CD4-positive, CD25-positive, alpha-beta regulatory T cell (primary cell): ENCODE data around the gene THEM4. TPM values are rescaled to one million over a fixed set of nuclear protein-coding genes. Genes with fewer than 3 reads are reported as not detected.

Source experiments
- ATAC-seq, 2 donors: fragments of 150-1000 bp; cut with Tn5 transposase; one replicate each; pipeline ENCODE4 v1.10.0; 2021; ENCODE audit warnings: low read depth in 2 of 2, moderate number of reproducible peaks in 2 of 2, moderate library complexity in 1 of 2
- DNase-seq, 3 donors: peaks; one replicate each; pipeline versions ENCODE4 v3.0.0 to v3.0.0-alpha.2; 2012 to 2022; ENCODE audit warnings: mixed read lengths in 1 of 3
- H3K27ac ChIP-seq: one replicate; pipeline ENCODE4 v1.7.0; 2013; ENCODE audit warnings: mild to moderate bottlenecking, low read length; ENCODE audit not compliant: insufficient read depth, poor library complexity, severe bottlenecking
- H3K27me3 ChIP-seq: one replicate; pipeline ENCODE4 v1.7.0; 2013; ENCODE audit warnings: low read length; ENCODE audit not compliant: control insufficient read depth, insufficient read depth
- H3K36me3 ChIP-seq: one replicate; pipeline ENCODE4 v1.7.0; 2013; ENCODE audit warnings: mild to moderate bottlenecking, low read length, moderate library complexity; ENCODE audit not compliant: control insufficient read depth, insufficient read depth
- H3K4me1 ChIP-seq: 2 replicates; pipeline ENCODE4 v1.7.0; 2013; ENCODE audit warnings: mild to moderate bottlenecking, low read length; ENCODE audit not compliant: insufficient read depth, control insufficient read depth, poor library complexity, severe bottlenecking
- H3K4me3 ChIP-seq: one replicate; pipeline ENCODE4 v1.7.0; 2013; ENCODE audit warnings: low read depth, mild to moderate bottlenecking, low read length, moderate library complexity
- H3K9me3 ChIP-seq, 2 experiments: 1 replicate in 1 of 2; 2 replicates in 1 of 2; pipeline ENCODE4 v1.7.0; 2013; ENCODE audit warnings: low read length in 2 of 2, mild to moderate bottlenecking in 1 of 2, moderate library complexity in 1 of 2; ENCODE audit not compliant: control insufficient read depth in 2 of 2
- H3K27ac Mint-ChIP-seq, 3 donors: one replicate each; pipeline ENCODE4 v1.8.0; 2020 to 2022; ENCODE audit warnings: mild to moderate bottlenecking in 3 of 3, mixed read lengths in 3 of 3, moderate library complexity in 2 of 3
- H3K27me3 Mint-ChIP-seq: one replicate; pipeline ENCODE4 v1.8.0; 2022; ENCODE audit warnings: mild to moderate bottlenecking, mixed read lengths
- H3K36me3 Mint-ChIP-seq: one replicate; pipeline ENCODE4 v1.8.0; 2020; ENCODE audit warnings: mixed read lengths
- H3K4me1 Mint-ChIP-seq, 4 donors: one replicate each; pipeline ENCODE4 v1.8.0; 2020 to 2022; ENCODE audit warnings: mixed read lengths in 4 of 4, mild to moderate bottlenecking in 1 of 4
- H3K4me3 Mint-ChIP-seq, 4 donors: one replicate each; pipeline ENCODE4 v1.8.0; 2020 to 2022; ENCODE audit warnings: mild to moderate bottlenecking in 4 of 4, mixed read lengths in 4 of 4, moderate library complexity in 3 of 4
- H3K9me3 Mint-ChIP-seq, 7 donors: one replicate each; pipeline ENCODE4 v1.8.0; 2020 to 2022; ENCODE audit warnings: mixed read lengths in 7 of 7, mild to moderate bottlenecking in 3 of 7, moderate library complexity in 2 of 7
- polyA plus RNA-seq, 4 donors: library from polyadenylated mRNA; unstranded; fragments of 300-500 nt; fragmentation: Illumina TruSeq; gene quantifications; one replicate each; pipeline ENCODE4 v1.2.3, GENCODE V29; 2021
- total RNA-seq: library from RNA; stranded (reverse); gene quantifications from one replicate; pipeline ENCODE4 v1.2.3, GENCODE V29; 2022

Gene THEM4
- 69.5 TPM for total RNA-seq
- 100 to 1,000 TPM in 3 of 4 donors, 10 to 100 TPM in 1; 99.1 to 146 (median 123) TPM for polyA plus RNA-seq

GRCh38 chr1:151909167-151910149 lies at the start of gene THEM4:
Gene THEM4, minus strand, starts transcription at chr1:151909511. Its CDS starts 53 bp downstream, at chr1:151909458.
- Histone ChIP-seq H3K4me1 (peaks cover 52% of the 10 kb centered on the region), H3K36me3 (peaks cover 3% of the 10 kb centered on the region), H3K27ac (peak within 1 kb of the TSS; percentile 77), H3K9me3 (peaks cover 0 to 10% of the 10 kb centered on the region in 2 experiments), H3K4me3 (peak within 1 kb of the TSS; percentile 94), H3K27me3 (no peaks in the 10 kb centered on the region)
- peak within 1 kb of the TSS; percentile 85 to 98 (median 94) for H3K27ac Mint-ChIP-seq
- peaks cover 0 to 8% (median 2%) of the 10 kb centered on the region in 7 donors for H3K9me3 Mint-ChIP-seq
- DNase-seq (peak; percentile 82 to 95 (median 83)), ATAC-seq (peak; percentile 81 to 86)
- H3K27me3 Mint-ChIP-seq: peaks cover 4% of the 10 kb centered on the region
- peaks cover 18 to 45% (median 29%) of the 10 kb centered on the region in 4 donors for H3K4me1 Mint-ChIP-seq
- H3K4me3 Mint-ChIP-seq: peak within 1 kb of the TSS; percentile 82 to 97 (median 90)
- H3K36me3 Mint-ChIP-seq: peaks cover 19% of the 10 kb centered on the region

GRCh38 chr1:151958959-151959358 lies 49.6 kb upstream of the THEM4 start:
- no peak for ATAC-seq
- no peaks in the 10 kb centered on the region for H3K27me3 ChIP-seq
- H3K4me1 ChIP-seq: peaks cover 6% of the 10 kb centered on the region
- peaks cover 0 to 2% (median 0%) of the 10 kb centered on the region in 7 donors for H3K9me3 Mint-ChIP-seq
- peaks cover 0 to 12% (median 7%) of the 10 kb centered on the region in 4 donors for H3K4me1 Mint-ChIP-seq
- DNase-seq: no peak
- H3K9me3 ChIP-seq: no peaks in the 10 kb centered on the region
- no peak overlapping the region for H3K27ac Mint-ChIP-seq
- H3K4me3 Mint-ChIP-seq: no peak overlapping the region
- H3K4me3 ChIP-seq: no peak overlapping the region
- H3K36me3 Mint-ChIP-seq: no peaks in the 10 kb centered on the region
- H3K27ac ChIP-seq: no peak overlapping the region
- peaks cover 4% of the 10 kb centered on the region for H3K27me3 Mint-ChIP-seq
- H3K36me3 ChIP-seq: no peaks in the 10 kb centered on the region

GRCh38 chr1:151956957-151957497 lies 47.7 kb upstream of the THEM4 start:
- Mint-ChIP-seq H3K27ac (no peak overlapping the region), H3K9me3 (peaks cover 0 to 2% (median 0%) of the 10 kb centered on the region in 7 donors), H3K27me3 (peaks cover 4% of the 10 kb centered on the region), H3K4me1 (peaks cover 0 to 12% (median 7%) of the 10 kb centered on the region in 4 donors), H3K36me3 (no peaks in the 10 kb centered on the region), H3K4me3 (no peak overlapping the region)
- Histone ChIP-seq H3K27me3 (no peaks in the 10 kb centered on the region), H3K36me3 (no peaks in the 10 kb centered on the region), H3K9me3 (no peaks in the 10 kb centered on the region), H3K27ac (no peak overlapping the region), H3K4me1 (peaks cover 6% of the 10 kb centered on the region), H3K4me3 (no peak overlapping the region)
- ATAC-seq: no peak
- DNase-seq: no peak

- Histone ChIP-seq H3K9me3 (no peaks in the 10 kb centered on the region), H3K4me3 (no peak overlapping the region), H3K36me3 (no peaks in the 10 kb centered on the region), H3K27ac (no peak overlapping the region), H3K27me3 (no peaks in the 10 kb centered on the region), H3K4me1 (no peaks in the 10 kb centered on the region)
- DNase-seq (no peak), ATAC-seq (no peak)
- Mint-ChIP-seq H3K36me3 (no peaks in the 10 kb centered on the region), H3K27me3 (no peaks in the 10 kb centered on the region), H3K9me3 (no peaks in the 10 kb centered on the region), H3K27ac (no peak overlapping the region), H3K4me1 (no peaks in the 10 kb centered on the region), H3K4me3 (no peak overlapping the region)
Observed at GRCh38 chr1:151953409-151954094, 44.2 kb upstream of the THEM4 start.

- H3K4me1 Mint-ChIP-seq: no peaks in the 10 kb centered on the region
- H3K36me3 Mint-ChIP-seq: no peaks in the 10 kb centered on the region
- ATAC-seq: no peak
Observed at GRCh38 chr1:151952811-151953210, 43.5 kb upstream of the THEM4 start.

GRCh38 chr1:151949371-151950193 lies 40.3 kb upstream of the THEM4 start:
- H3K9me3 Mint-ChIP-seq: no peaks in the 10 kb centered on the region
- Histone ChIP-seq H3K4me1 (peaks cover 24% of the 10 kb centered on the region), H3K27me3 (no peaks in the 10 kb centered on the region), H3K36me3 (no peaks in the 10 kb centered on the region), H3K27ac (no peak overlapping the region), H3K4me3 (no peak overlapping the region), H3K9me3 (no peaks in the 10 kb centered on the region)
- peak overlapping the region in 1 of 3 donors; percentile 5 for H3K27ac Mint-ChIP-seq
- H3K27me3 Mint-ChIP-seq: no peaks in the 10 kb centered on the region
- H3K4me1 Mint-ChIP-seq: peaks cover 14 to 26% (median 24%) of the 10 kb centered on the region in 4 donors
- no peak for ATAC-seq
- no peak for DNase-seq
- no peak overlapping the region for H3K4me3 Mint-ChIP-seq
- no peaks in the 10 kb centered on the region for H3K36me3 Mint-ChIP-seq

More at GRCh38 chr1:151952811-151953210, 43.5 kb upstream of the THEM4 start:
- no peaks in the 10 kb centered on the region for H3K36me3 ChIP-seq
- Mint-ChIP-seq H3K27me3 (no peaks in the 10 kb centered on the region), H3K4me3 (no peak overlapping the region), H3K9me3 (no peaks in the 10 kb centered on the region), H3K27ac (no peak overlapping the region)
- no peaks in the 10 kb centered on the region for H3K27me3 ChIP-seq
- H3K9me3 ChIP-seq: no peaks in the 10 kb centered on the region
- H3K27ac ChIP-seq: no peak overlapping the region
- H3K4me1 ChIP-seq: no peaks in the 10 kb centered on the region
- no peak for DNase-seq
- H3K4me3 ChIP-seq: no peak overlapping the region

- H3K4me3 Mint-ChIP-seq: no peak overlapping the region
- H3K36me3 Mint-ChIP-seq: no peaks in the 10 kb centered on the region
- no peaks in the 10 kb centered on the region for H3K27me3 Mint-ChIP-seq
Observed at GRCh38 chr1:151948506-151948905, 39.2 kb upstream of the THEM4 start.

More at GRCh38 chr1:151948506-151948905, 39.2 kb upstream of the THEM4 start:
- Histone ChIP-seq H3K27me3 (no peaks in the 10 kb centered on the region), H3K9me3 (no peaks in the 10 kb centered on the region), H3K4me1 (peaks cover 31% of the 10 kb centered on the region), H3K27ac (no peak overlapping the region), H3K36me3 (no peaks in the 10 kb centered on the region), H3K4me3 (no peak overlapping the region)
- DNase-seq (no peak), ATAC-seq (no peak)
- Mint-ChIP-seq H3K4me1 (peaks cover 14 to 34% (median 31%) of the 10 kb centered on the region in 4 donors), H3K9me3 (no peaks in the 10 kb centered on the region), H3K27ac (no peak overlapping the region)
